ENCODE results near the gene LAMA4.

- TF ChIP-seq POLR2AphosphoS5 (IDR thresholded peaks at IDR 0.05; ENCODE audit: borderline replicate concordance, low read depth, low read length) (no peak), EZH2 (IDR thresholded peaks at IDR 0.05) (no peak)
Measured at GRCh38 chr6:112224088-112224487, 30.3 kb downstream of the LAMA4 start.

All from SK-N-MC (cell line).